Karpas-422 (cell line): ENCODE results near the gene CFD. TPM values are rescaled to one million over a fixed set of nuclear protein-coding genes. Genes with fewer than 3 reads are reported as not detected.
A peak's percentile ranks its signal among the peaks of the same experiment; 100 is the strongest.

Source experiments
- DNase-seq: peaks from one replicate; pipeline ENCODE4 v3.0.0-alpha.2; 2015
- H2AFZ ChIP-seq: fragments of 200-600 bp; sonication (generic); 2 replicates; pipeline ENCODE4 v1.6.1; 2014; ENCODE audit warnings: antibody characterized with exemption, low read length, mixed read lengths
- H3K27ac ChIP-seq: fragments of 200-600 bp; sonication (generic); 2 replicates; pipeline ENCODE4 v1.5.1; 2014; ENCODE audit warnings: mild to moderate bottlenecking, low read length, moderate library complexity
- H3K27me3 ChIP-seq: fragments of 200-600 bp; sonication (generic); 2 replicates; pipeline ENCODE4 v1.6.1; 2014; ENCODE audit warnings: low read length, mixed read lengths
- H3K36me3 ChIP-seq: fragments of 200-600 bp; sonication (generic); 2 replicates; pipeline ENCODE4 v1.6.1; 2014; ENCODE audit warnings: low read length, mixed read lengths; ENCODE audit not compliant: insufficient read depth
- H3K4me1 ChIP-seq: fragments of 200-600 bp; sonication (generic); 2 replicates; pipeline ENCODE4 v1.6.1; 2014; ENCODE audit warnings: mild to moderate bottlenecking, low read length, mixed read lengths
- H3K4me2 ChIP-seq: fragments of 200-600 bp; sonication (generic); 2 replicates; pipeline ENCODE4 v1.6.1; 2014; ENCODE audit warnings: low read length, low read depth, mild to moderate bottlenecking; ENCODE audit not compliant: poor library complexity, severe bottlenecking
- H3K4me3 ChIP-seq: fragments of 200-600 bp; sonication (generic); 2 replicates; pipeline ENCODE4 v1.5.1; 2014; ENCODE audit warnings: mild to moderate bottlenecking, antibody characterized with exemption, low read length, mixed read lengths
- H3K79me2 ChIP-seq: fragments of 200-600 bp; sonication (generic); 2 replicates; pipeline ENCODE4 v1.6.1; 2014; ENCODE audit warnings: mild to moderate bottlenecking, low read length, mixed read lengths
- H3K9ac ChIP-seq: fragments of 200-600 bp; sonication (generic); 2 replicates; pipeline ENCODE4 v1.6.0; 2014; ENCODE audit warnings: low read length
- H3K9me2 ChIP-seq: fragments of 200-600 bp; sonication (generic), shearing (Covaris generic); replicated peaks from 2 replicates; pipeline ENCODE4 v1.6.0; 2014; ENCODE audit warnings: mild to moderate bottlenecking, low read length, moderate library complexity; ENCODE audit not compliant: insufficient read depth
- H3K9me3 ChIP-seq: fragments of 300-700, 200-600 bp; sonication (generic); 2 replicates; pipeline ENCODE4 v1.6.1; 2014; ENCODE audit warnings: low read length, mixed read lengths
- H4K20me1 ChIP-seq: fragments of 200-600 bp; sonication (generic); 2 replicates; pipeline ENCODE4 v1.6.1; 2014; ENCODE audit warnings: mild to moderate bottlenecking, antibody characterized with exemption, low read length, low read depth; ENCODE audit not compliant: insufficient read depth
- total RNA-seq: library from RNA; depleted of rRNA; stranded (reverse); fragments of >200 nt; shearing (Covaris generic); gene quantifications from 2 replicates; pipeline ENCODE4 v1.2.3, GENCODE V29; 2014; ENCODE audit warnings: low replicate concordance; rRNA removed

The CFD gene
- 1.5 and 6.9 TPM in 2 replicates for total RNA-seq

- H3K36me3 ChIP-seq: no peaks in the 10 kb centered on the region
- no peak within 1 kb of the TSS for H2AFZ ChIP-seq
- 0 out of 2 replicates have a peak, but pooled peaks cover 3% of the 10 kb centered on the region for H4K20me1 ChIP-seq
- H3K9ac ChIP-seq: no peak within 1 kb of the TSS
- no peaks in the 10 kb centered on the region for H3K9me3 ChIP-seq
- peaks cover 9% of the 10 kb centered on the region; the same call in 1 of the 2 replicates for H3K4me1 ChIP-seq
- no peaks in the 10 kb centered on the region for H3K27me3 ChIP-seq
- peak within 1 kb of the TSS; percentile 51 for H3K4me2 ChIP-seq
- no peaks in the 10 kb centered on the region for H3K9me2 ChIP-seq
- H3K27ac ChIP-seq: no peak within 1 kb of the TSS
- no peaks in the 10 kb centered on the region for H3K79me2 ChIP-seq
- peak within 1 kb of the TSS; percentile 47; the same call in 1 of the 2 replicates for H3K4me3 ChIP-seq
- no peak for DNase-seq
These were observed at the start of gene CFD for GRCh38 chr19:858868-859843. TSS of gene CFD (plus strand) at chr19:859664. CDS start at chr19:859690, 26 bp downstream.

GRCh38 chr19:810077-810855, 49.2 kb upstream of the CFD start:
- no peak overlapping the region for H3K9ac ChIP-seq
- no peak overlapping the region for H3K4me2 ChIP-seq
- no peak overlapping the region for H2AFZ ChIP-seq
- no peak overlapping the region for H3K27ac ChIP-seq
- no peak for DNase-seq
- H3K79me2 ChIP-seq: 0 out of 2 replicates have a peak, but pooled peaks cover 6% of the 10 kb centered on the region
- H3K36me3 ChIP-seq: peaks cover 36% of the 10 kb centered on the region
- no peaks in the 10 kb centered on the region for H3K9me3 ChIP-seq
- no peak overlapping the region for H3K4me3 ChIP-seq
- no peaks in the 10 kb centered on the region for H3K9me2 ChIP-seq
- no peaks in the 10 kb centered on the region for H3K4me1 ChIP-seq
- H3K27me3 ChIP-seq: no peaks in the 10 kb centered on the region
- peaks cover 32% of the 10 kb centered on the region for H4K20me1 ChIP-seq

DNA sequence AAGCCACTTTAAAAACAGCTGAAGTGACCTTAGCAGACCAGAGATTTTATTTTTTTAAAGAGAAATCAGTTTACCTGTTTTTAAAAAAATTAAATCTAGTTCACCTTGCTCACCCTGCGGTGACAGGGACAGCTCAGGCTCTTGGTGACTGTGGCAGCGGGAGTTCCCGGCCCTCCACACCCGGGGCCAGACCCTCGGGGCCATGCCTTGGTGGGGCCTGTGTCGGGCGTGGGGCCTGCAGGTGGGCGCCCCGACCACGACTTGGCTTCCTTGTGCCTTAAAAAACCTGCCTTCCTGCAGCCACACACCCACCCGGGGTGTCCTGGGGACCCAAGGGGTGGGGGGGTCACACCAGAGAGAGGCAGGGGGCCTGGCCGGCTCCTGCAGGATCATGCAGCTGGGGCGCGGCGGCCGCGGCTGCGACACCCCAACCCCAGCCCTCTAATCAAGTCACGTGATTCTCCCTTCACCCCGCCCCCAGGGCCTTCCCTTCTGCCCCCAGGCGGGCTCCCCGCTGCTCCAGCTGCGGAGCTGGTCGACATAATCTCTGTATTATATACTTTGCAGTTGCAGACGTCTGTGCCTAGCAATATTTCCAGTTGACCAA, 48.5 kb upstream of the CFD start:
- Histone ChIP-seq H3K9ac (no peak overlapping the region), H4K20me1 (peaks cover 29% of the 10 kb centered on the region), H3K4me3 (no peak overlapping the region), H3K4me1 (no peaks in the 10 kb centered on the region), H3K36me3 (peaks cover 36% of the 10 kb centered on the region), H3K27ac (no peak overlapping the region), H2AFZ (no peak overlapping the region), H3K79me2 (0 out of 2 replicates have a peak, but pooled peaks cover 6% of the 10 kb centered on the region), H3K4me2 (no peak overlapping the region), H3K9me3 (no peaks in the 10 kb centered on the region), H3K9me2 (no peaks in the 10 kb centered on the region; the same call in 1 of the 2 replicates), H3K27me3 (no peaks in the 10 kb centered on the region)
- no peak for DNase-seq

GRCh38 chr19:811506-812048, 47.9 kb upstream of the CFD start:
- Histone ChIP-seq H3K9me2 (no peaks in the 10 kb centered on the region; the same call in 1 of the 2 replicates), H3K9me3 (no peaks in the 10 kb centered on the region), H3K36me3 (peaks cover 34% of the 10 kb centered on the region), H4K20me1 (peaks cover 24% of the 10 kb centered on the region), H3K9ac (no peak overlapping the region), H3K4me3 (no peak overlapping the region), H3K27me3 (no peaks in the 10 kb centered on the region), H3K4me1 (no peaks in the 10 kb centered on the region), H3K27ac (no peak overlapping the region), H3K4me2 (no peak overlapping the region), H2AFZ (no peak overlapping the region), H3K79me2 (0 out of 2 replicates have a peak, but pooled peaks cover 6% of the 10 kb centered on the region)
- DNase-seq: no peak

- Histone ChIP-seq H3K9me2 (no peaks in the 10 kb centered on the region; the same call in 1 of the 2 replicates), H3K4me2 (no peak overlapping the region), H3K9ac (no peak overlapping the region), H3K9me3 (no peaks in the 10 kb centered on the region), H2AFZ (no peak overlapping the region), H3K27me3 (no peaks in the 10 kb centered on the region), H4K20me1 (peaks cover 18% of the 10 kb centered on the region), H3K36me3 (peaks cover 28% of the 10 kb centered on the region), H3K4me1 (no peaks in the 10 kb centered on the region), H3K79me2 (no peaks in the 10 kb centered on the region), H3K4me3 (no peak overlapping the region), H3K27ac (no peak overlapping the region)
- no peak for DNase-seq
These were observed 47.3 kb upstream of the CFD start for GRCh38 chr19:812049-812746.

DNA sequence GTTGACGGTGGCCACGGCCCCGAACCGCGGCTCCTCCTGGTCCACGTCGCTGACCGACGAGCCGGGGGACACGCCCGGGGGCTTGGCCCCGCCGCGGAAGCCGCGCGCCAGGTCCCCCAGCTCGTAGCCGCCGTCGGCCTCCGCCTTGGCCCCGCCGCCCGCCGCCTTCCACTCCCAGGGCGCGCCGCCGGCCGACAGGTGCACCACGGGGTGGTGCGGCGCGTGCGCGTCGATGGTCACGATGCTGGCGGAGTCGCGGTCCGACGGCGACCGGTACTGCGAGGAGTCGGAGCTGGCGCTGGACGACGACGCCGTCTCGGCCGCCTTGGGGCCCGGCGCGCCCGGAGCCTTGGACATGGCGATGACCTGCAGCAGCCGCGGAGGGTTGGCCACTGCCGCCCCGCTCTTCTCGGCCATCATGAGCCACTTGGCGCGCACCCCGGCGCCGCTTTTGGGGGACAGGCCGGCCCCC, 46.7 kb upstream of the CFD start:
- Histone ChIP-seq H3K4me1 (no peaks in the 10 kb centered on the region), H3K9me2 (no peaks in the 10 kb centered on the region; the same call in 1 of the 2 replicates), H3K27me3 (no peaks in the 10 kb centered on the region), H3K36me3 (peaks cover 22% of the 10 kb centered on the region), H3K4me3 (no peak overlapping the region), H2AFZ (no peak overlapping the region), H3K4me2 (no peak overlapping the region), H4K20me1 (peaks cover 12% of the 10 kb centered on the region), H3K9ac (no peak overlapping the region), H3K9me3 (no peaks in the 10 kb centered on the region), H3K27ac (no peak overlapping the region), H3K79me2 (no peaks in the 10 kb centered on the region)
- no peak for DNase-seq
